HepG2 (cell line): ENCODE results near the gene TMEM95. TPM values are rescaled to one million over a fixed set of nuclear protein-coding genes. Genes with fewer than 3 reads are reported as not detected.

ENCODE experiments used
- AKAP8 ChIP-seq: sonication (generic); formaldehyde crosslinking; IDR thresholded peaks from 2 replicates; pipeline ENCODE4 v1.5.1; 2020; ENCODE audit warnings: mild to moderate bottlenecking, missing genetic modification reagents
- ATF1 ChIP-seq: IDR thresholded peaks from 2 replicates; pipeline ENCODE4 v1.6.1; 2016; ENCODE audit warnings: mild to moderate bottlenecking, control low read depth
- CCDC6 ChIP-seq: sonication (generic); formaldehyde crosslinking; IDR thresholded peaks from 2 replicates; pipeline ENCODE4 v1.8.1; 2022; ENCODE audit warnings: mild to moderate bottlenecking, missing genetic modification reagents, moderate library complexity
- FOXO1 ChIP-seq: sonication (generic); formaldehyde crosslinking; IDR thresholded peaks from 2 replicates; pipeline ENCODE4 v1.4.0; 2020; ENCODE audit warnings: missing genetic modification reagents
- HCFC1 ChIP-seq: fragments of 150-350 bp; IDR thresholded peaks from 2 replicates; pipeline ENCODE4 v1.6.1; 2014; ENCODE audit warnings: low read depth, low read length
- HNRNPK ChIP-seq: fragments of 200-400 bp; formaldehyde crosslinking; IDR thresholded peaks from 2 replicates; pipeline ENCODE4 v1.6.1; 2018; ENCODE audit warnings: low read length, low read depth, moderate library complexity, mild to moderate bottlenecking; ENCODE audit not compliant: poor library complexity, severe bottlenecking
- JDP2 ChIP-seq: sonication (generic); formaldehyde crosslinking; IDR thresholded peaks from 2 replicates; pipeline ENCODE4 v1.8.1; 2022; ENCODE audit warnings: missing genetic modification reagents, borderline replicate concordance
- KAT8 ChIP-seq: IDR thresholded peaks from 2 replicates; pipeline ENCODE4 v1.6.1; 2016; ENCODE audit warnings: missing genetic modification reagents, missing compliant biosample characterization
- MAZ ChIP-seq, 2 experiments: sonication (generic) in 1 of 2; formaldehyde crosslinking in 1 of 2; IDR thresholded peaks; 2 replicates each; pipeline versions ENCODE4 v1.5.0 to v1.6.1; 2012 to 2020; ENCODE audit warnings: low read depth in 2 of 2, mild to moderate bottlenecking in 2 of 2, borderline replicate concordance in 1 of 2, improper control_type of control experiment in 1 of 2, low read length in 1 of 2, missing genetic modification reagents in 1 of 2, moderate library complexity in 1 of 2
- MED1 ChIP-seq: sonication (generic); formaldehyde crosslinking; IDR thresholded peaks from 2 replicates; pipeline ENCODE4 v1.4.0; 2020; ENCODE audit warnings: missing genetic modification reagents
- NR2C2 ChIP-seq: sonication (generic); formaldehyde crosslinking; IDR thresholded peaks from 2 replicates; pipeline ENCODE4 v1.4.0; 2020; ENCODE audit warnings: missing genetic modification reagents, mild to moderate bottlenecking, moderate library complexity, borderline replicate concordance
- TCF7L2 ChIP-seq: IDR thresholded peaks from 2 replicates; pipeline ENCODE4 v1.6.1; 2011; ENCODE audit warnings: mild to moderate bottlenecking, low read depth, low read length, moderate library complexity
- YY1 ChIP-seq: IDR thresholded peaks from 2 replicates; pipeline ENCODE4 v1.6.1; 2011; ENCODE audit warnings: low read length, low read depth, moderate library complexity, mild to moderate bottlenecking; ENCODE audit not compliant: insufficient read depth, insufficient replicate concordance
- ZNF629 ChIP-seq: sonication (generic); formaldehyde crosslinking; conservative IDR thresholded peaks from 2 replicates; pipeline ENCODE4 v1.5.0; 2020; ENCODE audit warnings: missing genetic modification reagents
- polyA plus RNA-seq, 8 experiments: library from polyadenylated mRNA; depleted of rRNA in 3 of 8; stranded (reverse) in 7 of 8; unstranded in 1 of 8; fragments of >200 nt; fragmentation: Illumina TruSeq in 4 of 8; extraction: Trizol in 4 of 8; gene quantifications; 2 replicates each; pipeline versions ENCODE4 v1.2.1 to v1.2.3, GENCODE V29; 2011 to 2016; ENCODE audit warnings: low read depth in 4 of 8, missing spikeins in 1 of 8, mixed read lengths in 1 of 8; ENCODE audit not compliant: insufficient read depth in 1 of 8
- total RNA-seq, 5 experiments: library from RNA; depleted of rRNA; stranded (reverse); fragments of >200 nt; fragmentation: Illumina TruSeq; extraction: Trizol; gene quantifications; 2 replicates each; pipeline ENCODE4 v1.2.3, GENCODE V29; 2016; ENCODE audit warnings: low read depth in 1 of 5
- TF ChIP-seq, protein P1 (sequence below), 2 experiments: sonication (generic) in 1 of 2; formaldehyde crosslinking in 1 of 2; IDR thresholded peaks; 2 replicates each; pipeline versions ENCODE4 v1.5.1 to v1.6.1; 2011 to 2020; ENCODE audit warnings: borderline replicate concordance in 1 of 2, low read depth in 1 of 2, low read length in 1 of 2, mild to moderate bottlenecking in 1 of 2, missing genetic modification reagents in 1 of 2, moderate library complexity in 1 of 2
- TF ChIP-seq, protein P2 (sequence below): sonication (generic); formaldehyde crosslinking; IDR thresholded peaks from 2 replicates; pipeline ENCODE4 v1.4.0; 2020; ENCODE audit warnings: low read depth, mild to moderate bottlenecking, missing genetic modification reagents
- TF ChIP-seq, protein P3 (sequence below): sonication (generic); formaldehyde crosslinking; IDR thresholded peaks from 2 replicates; pipeline ENCODE4; 2020; ENCODE audit warnings: missing genetic modification reagents, mild to moderate bottlenecking, borderline replicate concordance
- TF ChIP-seq, protein P4 (sequence below): sonication (generic); formaldehyde crosslinking; IDR thresholded peaks from 2 replicates; pipeline ENCODE4 v1.4.0; 2020; ENCODE audit warnings: missing genetic modification reagents, borderline replicate concordance

Gene TMEM95
- total and polyA plus RNA-seq, 2 of the 13 experiments (the other 11 are each of a cell fraction or from before 2014, with no cell fraction given): not detected

DNA sequence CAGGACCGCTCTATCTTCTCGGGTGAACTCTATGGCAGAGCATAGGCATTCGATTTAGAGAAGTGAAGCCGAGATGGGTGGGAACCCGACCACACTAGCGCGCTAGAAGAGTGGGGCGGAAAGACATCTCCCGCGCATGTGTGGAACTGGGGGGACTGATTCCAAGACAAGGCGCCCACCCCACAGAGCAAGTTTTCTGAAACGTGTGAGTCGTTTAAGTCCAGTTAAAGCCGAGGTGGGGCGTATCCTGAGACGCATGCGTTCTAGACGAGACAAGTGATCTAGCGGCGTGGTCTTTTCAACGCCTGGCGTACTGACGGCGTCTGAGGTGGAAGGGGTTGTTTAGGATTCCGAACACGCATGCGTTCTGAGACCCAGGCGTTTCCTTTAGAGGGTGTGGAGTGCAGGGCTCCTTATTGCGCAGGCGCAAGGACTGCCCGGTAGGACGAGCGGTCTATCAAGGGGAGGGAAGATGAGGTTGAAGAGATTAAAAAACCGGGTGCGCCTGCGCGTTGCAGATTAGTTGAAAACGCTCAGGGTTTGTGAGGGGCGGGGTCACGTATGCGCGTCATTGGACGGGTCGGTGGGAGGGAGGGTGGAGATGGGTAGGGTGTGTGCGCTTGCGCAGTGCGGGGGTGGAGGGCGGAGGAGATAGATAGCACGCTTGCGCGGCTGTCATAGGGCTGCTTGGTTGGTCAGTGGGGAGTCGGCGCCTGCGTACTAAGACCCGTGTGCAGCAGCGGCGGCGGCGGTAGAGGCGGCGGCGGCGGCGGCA lies 47.9 kb upstream of the TMEM95 start, which contains the start of gene EIF5A (continued):
- TF ChIP-seq, protein P1, sequence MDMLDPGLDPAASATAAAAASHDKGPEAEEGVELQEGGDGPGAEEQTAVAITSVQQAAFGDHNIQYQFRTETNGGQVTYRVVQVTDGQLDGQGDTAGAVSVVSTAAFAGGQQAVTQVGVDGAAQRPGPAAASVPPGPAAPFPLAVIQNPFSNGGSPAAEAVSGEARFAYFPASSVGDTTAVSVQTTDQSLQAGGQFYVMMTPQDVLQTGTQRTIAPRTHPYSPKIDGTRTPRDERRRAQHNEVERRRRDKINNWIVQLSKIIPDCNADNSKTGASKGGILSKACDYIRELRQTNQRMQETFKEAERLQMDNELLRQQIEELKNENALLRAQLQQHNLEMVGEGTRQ (IDR thresholded peaks at IDR 0.05; ENCODE audit: low read depth, low read length): no peak
- TF ChIP-seq, protein P1 (CRISPR knock-in tag; IDR thresholded peaks at IDR 0.05; ENCODE audit: borderline replicate concordance): no peak
- TF ChIP-seq FOXO1 (no peak; the same call in 1 of the 2 replicates), ZNF629 (CRISPR knock-in tag) (no peak), MED1 (no peak; the same call in 1 of the 2 replicates), NR2C2 (CRISPR knock-in tag) (peak; percentile 77), JDP2 (no peak), MAZ (IDR thresholded peaks at IDR 0.05; ENCODE audit: borderline replicate concordance, low read depth, low read length) (peak; percentile 85; the same call in 1 of the 2 replicates), MAZ (CRISPR knock-in tag; IDR thresholded peaks at IDR 0.05; ENCODE audit: low read depth) (peak; percentile 50; the same call in 1 of the 2 replicates), HNRNPK (peak; percentile 7), HCFC1 (no peak), YY1 (peak; percentile 81), TCF7L2 (no peak), CCDC6 (CRISPR knock-in tag) (no peak), KAT8 (CRISPR knock-in tag) (peak; percentile 86), AKAP8 (CRISPR knock-in tag) (no peak), ATF1 (CRISPR knock-in tag) (peak; percentile 49; the same call in 1 of the 2 replicates)
- TF ChIP-seq, protein P2, sequence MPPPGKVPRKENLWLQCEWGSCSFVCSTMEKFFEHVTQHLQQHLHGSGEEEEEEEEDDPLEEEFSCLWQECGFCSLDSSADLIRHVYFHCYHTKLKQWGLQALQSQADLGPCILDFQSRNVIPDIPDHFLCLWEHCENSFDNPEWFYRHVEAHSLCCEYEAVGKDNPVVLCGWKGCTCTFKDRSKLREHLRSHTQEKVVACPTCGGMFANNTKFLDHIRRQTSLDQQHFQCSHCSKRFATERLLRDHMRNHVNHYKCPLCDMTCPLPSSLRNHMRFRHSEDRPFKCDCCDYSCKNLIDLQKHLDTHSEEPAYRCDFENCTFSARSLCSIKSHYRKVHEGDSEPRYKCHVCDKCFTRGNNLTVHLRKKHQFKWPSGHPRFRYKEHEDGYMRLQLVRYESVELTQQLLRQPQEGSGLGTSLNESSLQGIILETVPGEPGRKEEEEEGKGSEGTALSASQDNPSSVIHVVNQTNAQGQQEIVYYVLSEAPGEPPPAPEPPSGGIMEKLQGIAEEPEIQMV (CRISPR knock-in tag): peak; percentile 71; the same call in 1 of the 2 replicates
- TF ChIP-seq, protein P3, sequence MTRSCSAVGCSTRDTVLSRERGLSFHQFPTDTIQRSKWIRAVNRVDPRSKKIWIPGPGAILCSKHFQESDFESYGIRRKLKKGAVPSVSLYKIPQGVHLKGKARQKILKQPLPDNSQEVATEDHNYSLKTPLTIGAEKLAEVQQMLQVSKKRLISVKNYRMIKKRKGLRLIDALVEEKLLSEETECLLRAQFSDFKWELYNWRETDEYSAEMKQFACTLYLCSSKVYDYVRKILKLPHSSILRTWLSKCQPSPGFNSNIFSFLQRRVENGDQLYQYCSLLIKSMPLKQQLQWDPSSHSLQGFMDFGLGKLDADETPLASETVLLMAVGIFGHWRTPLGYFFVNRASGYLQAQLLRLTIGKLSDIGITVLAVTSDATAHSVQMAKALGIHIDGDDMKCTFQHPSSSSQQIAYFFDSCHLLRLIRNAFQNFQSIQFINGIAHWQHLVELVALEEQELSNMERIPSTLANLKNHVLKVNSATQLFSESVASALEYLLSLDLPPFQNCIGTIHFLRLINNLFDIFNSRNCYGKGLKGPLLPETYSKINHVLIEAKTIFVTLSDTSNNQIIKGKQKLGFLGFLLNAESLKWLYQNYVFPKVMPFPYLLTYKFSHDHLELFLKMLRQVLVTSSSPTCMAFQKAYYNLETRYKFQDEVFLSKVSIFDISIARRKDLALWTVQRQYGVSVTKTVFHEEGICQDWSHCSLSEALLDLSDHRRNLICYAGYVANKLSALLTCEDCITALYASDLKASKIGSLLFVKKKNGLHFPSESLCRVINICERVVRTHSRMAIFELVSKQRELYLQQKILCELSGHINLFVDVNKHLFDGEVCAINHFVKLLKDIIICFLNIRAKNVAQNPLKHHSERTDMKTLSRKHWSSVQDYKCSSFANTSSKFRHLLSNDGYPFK (CRISPR knock-in tag): peak; percentile 75; the same call in 1 of the 2 replicates
- TF ChIP-seq, protein P4, sequence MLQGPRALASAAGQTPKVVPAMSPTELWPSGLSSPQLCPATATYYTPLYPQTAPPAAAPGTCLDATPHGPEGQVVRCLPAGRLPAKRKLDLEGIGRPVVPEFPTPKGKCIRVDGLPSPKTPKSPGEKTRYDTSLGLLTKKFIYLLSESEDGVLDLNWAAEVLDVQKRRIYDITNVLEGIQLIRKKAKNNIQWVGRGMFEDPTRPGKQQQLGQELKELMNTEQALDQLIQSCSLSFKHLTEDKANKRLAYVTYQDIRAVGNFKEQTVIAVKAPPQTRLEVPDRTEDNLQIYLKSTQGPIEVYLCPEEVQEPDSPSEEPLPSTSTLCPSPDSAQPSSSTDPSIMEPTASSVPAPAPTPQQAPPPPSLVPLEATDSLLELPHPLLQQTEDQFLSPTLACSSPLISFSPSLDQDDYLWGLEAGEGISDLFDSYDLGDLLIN: no peak
